DND-41 (cell line): ENCODE results near the gene CFAP73.
"Not testable (repeated sequence)": the region's sequence is repeated elsewhere in the genome, so short reads cannot be mapped to it uniquely, and the experiment has no call there.

Experiments
- ATAC-seq: fragments of 200-7000 bp; cut with Tn5 transposase; 3 replicates; pipeline ENCODE4 v1.9.1; 2021; ENCODE audit warnings: low read depth; ENCODE audit not compliant: insufficient read depth
- DNase-seq: peaks from one replicate; pipeline ENCODE4 v3.0.0-alpha.2; 2020
- H2AFZ ChIP-seq: 2 replicates; pipeline ENCODE4 v1.6.0; 2012; ENCODE audit warnings: low read depth, low read length
- H3K27ac ChIP-seq: 2 replicates; pipeline ENCODE4 v1.5.1; 2012; ENCODE audit warnings: low read length, inconsistent platforms
- H3K27me3 ChIP-seq: fragments of 200-600 bp; sonication (generic); 2 replicates; pipeline ENCODE4 v1.6.0; 2012; ENCODE audit warnings: low read length, mild to moderate bottlenecking, inconsistent platforms; ENCODE audit not compliant: insufficient read depth, poor library complexity
- H3K36me3 ChIP-seq: 2 replicates; pipeline ENCODE4 v1.5.1; 2012; ENCODE audit warnings: low read length, inconsistent platforms; ENCODE audit not compliant: insufficient read depth
- H3K4me1 ChIP-seq: 2 replicates; pipeline ENCODE4 v1.5.1; 2012; ENCODE audit warnings: mild to moderate bottlenecking, low read length; ENCODE audit not compliant: insufficient read depth
- H3K4me2 ChIP-seq: 2 replicates; pipeline ENCODE4 v1.6.0; 2012; ENCODE audit warnings: mild to moderate bottlenecking, moderate library complexity, low read length, inconsistent platforms; ENCODE audit not compliant: insufficient read depth
- H3K4me3 ChIP-seq, 2 experiments: fragments of 200-600 bp in 1 of 2; shearing (Covaris generic) in 1 of 2; 2 replicates each; pipeline ENCODE4 v1.5.1; 2012 to 2016; ENCODE audit warnings: inconsistent platforms in 2 of 2, low read length in 2 of 2, mild to moderate bottlenecking in 2 of 2, low read depth in 1 of 2, moderate library complexity in 1 of 2
- H3K79me2 ChIP-seq: 2 replicates; pipeline ENCODE4 v1.6.0; 2012; ENCODE audit warnings: low read length, inconsistent platforms; ENCODE audit not compliant: insufficient read depth
- H3K9ac ChIP-seq: 2 replicates; pipeline ENCODE4 v1.6.0; 2012; ENCODE audit warnings: low read depth, mild to moderate bottlenecking, inconsistent platforms, low read length, moderate library complexity
- H3K9me3 ChIP-seq: 2 replicates; pipeline ENCODE4 v1.5.1; 2012; ENCODE audit warnings: low read length, moderate library complexity, mild to moderate bottlenecking, inconsistent platforms; ENCODE audit not compliant: insufficient read depth, severe bottlenecking
- H4K20me1 ChIP-seq: 2 replicates; pipeline ENCODE4 v1.6.0; 2012; ENCODE audit warnings: low read length; ENCODE audit not compliant: insufficient read depth
- CTCF ChIP-seq: IDR thresholded peaks from 2 replicates; pipeline ENCODE4 v1.5.1; 2012; ENCODE audit warnings: borderline replicate concordance, low read length, moderate library complexity, mild to moderate bottlenecking; ENCODE audit not compliant: poor library complexity, severe bottlenecking; ENCODE audit errors: extremely low read depth
- EZH2 ChIP-seq: IDR thresholded peaks from 3 replicates; pipeline ENCODE4 v1.6.1; 2012; ENCODE audit warnings: borderline replicate concordance, low read depth, mild to moderate bottlenecking, moderate library complexity, low read length, inconsistent platforms; ENCODE audit not compliant: severe bottlenecking

The CFAP73 gene

GRCh38 chr12:113137861-113138783, 11.4 kb upstream of the CFAP73 start:
- TF ChIP-seq EZH2 (no peak), CTCF (no peak)
- H3K27ac ChIP-seq: no peak overlapping the region
- no peaks in the 10 kb centered on the region for H3K79me2 ChIP-seq
- no peaks in the 10 kb centered on the region for H3K4me1 ChIP-seq
- no peaks in the 10 kb centered on the region for H3K27me3 ChIP-seq
- H2AFZ ChIP-seq: no peak overlapping the region
- H3K9me3 ChIP-seq: no peaks in the 10 kb centered on the region
- ATAC-seq: no peak
- no peak for DNase-seq
- no peak overlapping the region for H3K4me3 ChIP-seq
- H3K36me3 ChIP-seq: no peaks in the 10 kb centered on the region
- H4K20me1 ChIP-seq: no peaks in the 10 kb centered on the region
- no peak overlapping the region for H3K4me2 ChIP-seq
- H3K9ac ChIP-seq: no peak overlapping the region

- Histone ChIP-seq H4K20me1 (no peaks in the 10 kb centered on the region), H2AFZ (no peak overlapping the region), H3K27ac (no peak overlapping the region), H3K4me3 (no peak overlapping the region), H3K4me2 (no peak overlapping the region), H3K36me3 (no peaks in the 10 kb centered on the region), H3K27me3 (no peaks in the 10 kb centered on the region), H3K9me3 (no peaks in the 10 kb centered on the region), H3K79me2 (no peaks in the 10 kb centered on the region), H3K4me1 (no peaks in the 10 kb centered on the region), H3K9ac (no peak overlapping the region)
- TF ChIP-seq EZH2 (no peak), CTCF (no peak)
- no peak for DNase-seq
- ATAC-seq: no peak
These were observed 10.7 kb upstream of the CFAP73 start for GRCh38 chr12:113138826-113139225.

GRCh38 chr12:113140706-113141105, 8.8 kb upstream of the CFAP73 start:
- no peaks in the 10 kb centered on the region for H3K9me3 ChIP-seq
- H3K27ac ChIP-seq: no peak overlapping the region
- H3K27me3 ChIP-seq: no peaks in the 10 kb centered on the region
- TF ChIP-seq CTCF (no peak), EZH2 (no peak)
- no peak overlapping the region for H3K9ac ChIP-seq
- DNase-seq (no peak), ATAC-seq (no peak)
- H3K4me2 ChIP-seq: no peak overlapping the region
- no peak overlapping the region for H2AFZ ChIP-seq
- no peaks in the 10 kb centered on the region for H4K20me1 ChIP-seq
- H3K4me1 ChIP-seq: no peaks in the 10 kb centered on the region
- H3K4me3 ChIP-seq: no peak overlapping the region
- no peaks in the 10 kb centered on the region for H3K79me2 ChIP-seq
- H3K36me3 ChIP-seq: no peaks in the 10 kb centered on the region

GRCh38 chr12:113141716-113142115, 7.8 kb upstream of the CFAP73 start:
- H3K27me3 ChIP-seq, DNase-seq, H3K79me2 ChIP-seq, H3K27ac ChIP-seq, H3K4me1 ChIP-seq, H4K20me1 ChIP-seq, H3K9ac ChIP-seq, H3K4me2 ChIP-seq, H3K9me3 ChIP-seq, ATAC-seq, H3K36me3 ChIP-seq, H2AFZ ChIP-seq, H3K4me3 ChIP-seq: not testable (repeated sequence)
